ENCODE data around the gene MAEA. TPM values are rescaled to one million over a fixed set of nuclear protein-coding genes. Genes with fewer than 3 reads are reported as not detected.

The MAEA gene
- total and polyA plus RNA-seq, 2 of the 8 experiments (the other 6 are each of a cell fraction or from before 2014, with no cell fraction given), result 75.8 to 133 TPM

GRCh38 chr4:1361431-1361830 is 71.7 kb downstream of the MAEA start (continued):
- no peak for TF ChIP-seq USF2 (IDR thresholded peaks at IDR 0.05; ENCODE audit: low read length)
- no peak for TF ChIP-seq RBBP5 (IDR thresholded peaks at IDR 0.05; ENCODE audit: borderline replicate concordance, low read depth, low read length)
- TF ChIP-seq EGR1 (IDR thresholded peaks at IDR 0.05; ENCODE audit: borderline replicate concordance, low read depth, low read length), result no peak
- TF ChIP-seq NRF1 (IDR thresholded peaks at IDR 0.05; ENCODE audit: low read depth, low read length), result no peak
- no peak for TF ChIP-seq CBX5 (IDR thresholded peaks at IDR 0.05; ENCODE audit: low read depth, low read length)

Data from H1 (cell line).